ENCODE data around the gene OXSR1. TPM values are rescaled to one million over a fixed set of nuclear protein-coding genes. Genes with fewer than 3 reads are reported as not detected.
A peak's percentile ranks its signal among the peaks of the same experiment; 100 is the strongest.

The OXSR1 gene
- total and polyA plus RNA-seq, 2 experiments from 2014 or later: 16.0 to 41.1 TPM

GRCh38 chr3:38136393-38136776 lies 29.0 kb upstream of the OXSR1 start (continued):
- TF ChIP-seq REST (IDR thresholded peaks at IDR 0.05; ENCODE audit: unreplicated experiment): no peak

GRCh38 chr3:38136777-38137614 lies 28.3 kb upstream of the OXSR1 start, which contains the start of gene ACAA1:
Gene ACAA1, minus strand, starts transcription at chr3:38137127. Its CDS starts 92 bp downstream, at chr3:38137035.
- ATAC-seq (peak; percentile 86), DNase-seq (ENCODE audit: low spot score) (peak; percentile 100)
- Histone ChIP-seq H3K9me2 (ENCODE audit: insufficient read depth) (no peaks in the 10 kb centered on the region), H3K79me2 (replicated peaks; ENCODE audit: insufficient read depth) (peaks cover 25% of the 10 kb centered on the region), H4K20me1 (replicated peaks; ENCODE audit: insufficient read depth) (peaks cover 16% of the 10 kb centered on the region; the same call in 1 of the 2 replicates), H3K4me2 (peak within 1 kb of the TSS; percentile 100), H3K4me3 (peak within 1 kb of the TSS; percentile 97), H3K27me3 (ENCODE audit: insufficient read depth) (no peaks in the 10 kb centered on the region), H3K36me3 (ENCODE audit: insufficient read depth) (peaks cover 9% of the 10 kb centered on the region), H2AFZ (peak within 1 kb of the TSS; percentile 99), H3K4me1 (ENCODE audit: insufficient read depth) (peaks cover 26% of the 10 kb centered on the region), H3K27ac (ENCODE audit: low read depth) (peak within 1 kb of the TSS; percentile 83), H3F3A (replicated peaks; ENCODE audit: low read depth) (peaks cover 15% of the 10 kb centered on the region)
- H3K27me3 Mint-ChIP-seq (ENCODE audit: insufficient read depth, low read depth, poor library complexity): peaks cover 21% of the 10 kb centered on the region
- H3K4me1 Mint-ChIP-seq: peaks cover 30% of the 10 kb centered on the region
- H3K27ac Mint-ChIP-seq: peak within 1 kb of the TSS; percentile 75
- H3K4me3 Mint-ChIP-seq: peak within 1 kb of the TSS; percentile 92
- no peaks in the 10 kb centered on the region; the same call in 1 of the 3 replicates for H3K9me3 Mint-ChIP-seq
- peaks cover 40% of the 10 kb centered on the region for H3K36me3 Mint-ChIP-seq (ENCODE audit: low read depth)
- TF ChIP-seq ETS1 (IDR thresholded peaks at IDR 0.05): peak; percentile 65; the same call in 1 of the 2 replicates
- TF ChIP-seq POLR2AphosphoS5 (IDR thresholded peaks at IDR 0.05; ENCODE audit: low read depth): peak; percentile 89
- TF ChIP-seq STAT1 (IDR thresholded peaks at IDR 0.05; ENCODE audit: unreplicated experiment): no peak
- TF ChIP-seq CREB1 (CRISPR knock-in tag; IDR thresholded peaks at IDR 0.05; ENCODE audit: low read depth): no peak

GRCh38 chr3:38137615-38138348 lies 27.6 kb upstream of the OXSR1 start:
- Histone ChIP-seq H3K9me2 (ENCODE audit: insufficient read depth) (no peaks in the 10 kb centered on the region), H3K4me1 (ENCODE audit: insufficient read depth) (peaks cover 26% of the 10 kb centered on the region), H3K27ac (ENCODE audit: low read depth) (peak overlapping the region; percentile 83), H3K4me2 (peak overlapping the region; percentile 85), H3K4me3 (peak overlapping the region; percentile 93), H3F3A (replicated peaks; ENCODE audit: low read depth) (peaks cover 13% of the 10 kb centered on the region), H3K27me3 (ENCODE audit: insufficient read depth) (no peaks in the 10 kb centered on the region), H2AFZ (peak overlapping the region; percentile 99), H3K79me2 (replicated peaks; ENCODE audit: insufficient read depth) (peaks cover 25% of the 10 kb centered on the region), H3K36me3 (ENCODE audit: insufficient read depth) (peaks cover 9% of the 10 kb centered on the region), H4K20me1 (replicated peaks; ENCODE audit: insufficient read depth) (peaks cover 16% of the 10 kb centered on the region; the same call in 1 of the 2 replicates)
- Mint-ChIP-seq H3K27ac (peak overlapping the region; percentile 75), H3K4me1 (peaks cover 30% of the 10 kb centered on the region), H3K36me3 (ENCODE audit: low read depth) (peaks cover 45% of the 10 kb centered on the region), H3K9me3 (no peaks in the 10 kb centered on the region; the same call in 1 of the 3 replicates), H3K27me3 (ENCODE audit: insufficient read depth, low read depth, poor library complexity) (peaks cover 21% of the 10 kb centered on the region), H3K4me3 (peak overlapping the region; percentile 92)
- ATAC-seq (peak; percentile 8), DNase-seq (ENCODE audit: low spot score) (peak; percentile 62)
- TF ChIP-seq EZH2 (IDR thresholded peaks at IDR 0.05; ENCODE audit: low read depth, unreplicated experiment): no peak
- no peak for TF ChIP-seq NANOG (IDR thresholded peaks at IDR 0.05; ENCODE audit: borderline replicate concordance)
- no peak for TF ChIP-seq ZNF114 (CRISPR knock-in tag; IDR thresholded peaks at IDR 0.05)
- no peak for TF ChIP-seq REST (IDR thresholded peaks at IDR 0.05; ENCODE audit: unreplicated experiment)
- TF ChIP-seq CTCF (conservative IDR thresholded peaks at IDR 0.05; ENCODE audit: low read depth in 2 of 2): peak; percentile 32 to 38; a peak in 2 of 4 replicates
